Measurements from ENCODE around the gene DNAJC7.

The DNAJC7 gene

DNA sequence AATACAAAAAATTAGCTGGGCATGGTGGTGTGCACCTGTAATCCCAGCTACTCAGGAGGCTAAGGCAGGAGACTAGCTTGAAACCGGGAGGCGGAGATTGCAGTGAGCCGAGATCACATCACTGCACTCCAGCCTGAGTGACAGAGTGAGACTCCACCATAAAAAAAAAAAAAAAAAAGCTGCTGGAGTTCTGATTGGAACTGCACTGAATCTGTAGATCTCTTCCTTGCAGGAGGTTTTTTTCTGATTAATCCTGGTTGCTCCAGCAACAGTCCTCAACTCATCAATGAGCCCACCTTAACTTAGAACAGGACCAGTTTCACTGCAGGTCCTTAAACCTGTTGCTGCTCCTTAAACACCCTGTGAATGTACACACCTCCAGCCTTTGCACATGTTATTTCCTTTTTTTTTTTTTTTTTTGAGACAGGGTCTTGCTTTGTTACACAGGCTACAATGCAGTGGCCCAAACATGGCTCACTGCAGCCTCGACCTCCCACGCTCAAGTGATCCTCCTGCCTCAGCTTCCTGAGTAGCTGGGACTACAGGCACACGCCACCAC, 88.5 kb downstream of the DNAJC7 start:
- TF ChIP-seq, protein P1, sequence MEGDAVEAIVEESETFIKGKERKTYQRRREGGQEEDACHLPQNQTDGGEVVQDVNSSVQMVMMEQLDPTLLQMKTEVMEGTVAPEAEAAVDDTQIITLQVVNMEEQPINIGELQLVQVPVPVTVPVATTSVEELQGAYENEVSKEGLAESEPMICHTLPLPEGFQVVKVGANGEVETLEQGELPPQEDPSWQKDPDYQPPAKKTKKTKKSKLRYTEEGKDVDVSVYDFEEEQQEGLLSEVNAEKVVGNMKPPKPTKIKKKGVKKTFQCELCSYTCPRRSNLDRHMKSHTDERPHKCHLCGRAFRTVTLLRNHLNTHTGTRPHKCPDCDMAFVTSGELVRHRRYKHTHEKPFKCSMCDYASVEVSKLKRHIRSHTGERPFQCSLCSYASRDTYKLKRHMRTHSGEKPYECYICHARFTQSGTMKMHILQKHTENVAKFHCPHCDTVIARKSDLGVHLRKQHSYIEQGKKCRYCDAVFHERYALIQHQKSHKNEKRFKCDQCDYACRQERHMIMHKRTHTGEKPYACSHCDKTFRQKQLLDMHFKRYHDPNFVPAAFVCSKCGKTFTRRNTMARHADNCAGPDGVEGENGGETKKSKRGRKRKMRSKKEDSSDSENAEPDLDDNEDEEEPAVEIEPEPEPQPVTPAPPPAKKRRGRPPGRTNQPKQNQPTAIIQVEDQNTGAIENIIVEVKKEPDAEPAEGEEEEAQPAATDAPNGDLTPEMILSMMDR (IDR thresholded peaks at IDR 0.05; ENCODE audit: borderline replicate concordance, insufficient read depth, low read depth, low read length) = no peak
- H3K4me3 ChIP-seq (ENCODE audit: low read depth, low read length) = no peak overlapping the region
